Forelimb muscle (tissue), 1 donor: ENCODE data around the gene KIF1C. TPM values are rescaled to one million over a fixed set of nuclear protein-coding genes. Genes with fewer than 3 reads are reported as not detected.

Source experiments
- DNase-seq: peaks from one replicate; pipeline ENCODE4 v3.0.0-alpha.2; 2013; ENCODE audit warnings: low read depth
- polyA plus RNA-seq: library from polyadenylated mRNA; unstranded; fragments of 120-200 nt; gene quantifications from one replicate; pipeline ENCODE4 v1.2.1, GENCODE V29; 2013; ENCODE audit not compliant: insufficient read length

KIF1C gene
- polyA plus RNA-seq, 1 donor = 120 TPM

- DNase-seq = no peak
Observed at GRCh38 chr17:4969047-4969550, 28.7 kb upstream of the KIF1C start.

DNA sequence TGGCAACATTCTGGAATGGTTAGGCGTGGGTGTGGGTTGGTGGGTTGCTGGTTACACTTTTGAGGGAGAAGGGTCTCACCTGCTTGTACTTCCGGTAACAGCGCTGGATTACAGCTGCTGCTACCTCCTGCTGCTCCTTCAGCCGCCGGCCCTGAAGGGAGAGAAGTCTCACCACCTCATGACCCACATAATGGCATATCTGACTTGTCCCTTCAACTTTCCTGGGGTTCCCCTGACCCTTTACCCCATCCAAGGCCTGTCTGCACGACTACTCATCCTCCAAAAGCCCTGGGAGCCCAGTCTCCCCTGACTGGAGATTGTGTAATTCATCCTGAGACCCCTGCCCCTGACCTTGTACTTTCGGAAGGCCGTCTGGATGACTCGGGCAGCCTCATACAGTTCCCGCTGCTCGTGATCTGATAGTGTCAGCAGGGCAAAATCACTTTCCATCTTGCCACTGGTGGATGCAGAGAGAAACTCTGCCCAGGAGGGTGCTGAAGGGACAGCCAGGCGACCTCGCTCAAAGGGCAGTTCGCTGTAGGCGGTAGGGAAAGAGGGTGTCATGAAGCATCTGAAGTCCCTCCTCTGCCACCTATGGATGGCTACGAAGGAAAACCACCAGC is 28.1 kb upstream of the KIF1C start:
- no peak for DNase-seq

DNA sequence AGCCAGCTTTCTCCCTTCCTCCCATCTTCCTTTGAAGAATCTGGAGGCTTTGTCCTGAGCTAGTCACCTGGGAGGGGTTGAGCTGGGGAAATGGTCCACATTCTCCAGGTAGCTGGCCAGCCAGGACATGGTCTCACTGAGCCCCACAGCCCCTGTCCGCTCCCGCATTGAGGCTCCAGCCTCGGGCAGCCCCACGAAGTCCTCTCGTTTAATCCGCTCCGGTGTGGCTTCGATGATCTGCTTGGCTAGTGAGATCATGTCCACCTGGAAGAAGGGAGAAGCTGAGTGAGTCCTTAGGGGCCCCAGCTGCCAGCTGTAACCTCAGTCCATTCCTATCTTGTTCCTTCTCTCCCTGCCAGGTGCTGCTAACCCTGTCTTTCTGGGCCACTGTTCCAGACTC is 27.5 kb upstream of the KIF1C start:
- DNase-seq = no peak

DNA sequence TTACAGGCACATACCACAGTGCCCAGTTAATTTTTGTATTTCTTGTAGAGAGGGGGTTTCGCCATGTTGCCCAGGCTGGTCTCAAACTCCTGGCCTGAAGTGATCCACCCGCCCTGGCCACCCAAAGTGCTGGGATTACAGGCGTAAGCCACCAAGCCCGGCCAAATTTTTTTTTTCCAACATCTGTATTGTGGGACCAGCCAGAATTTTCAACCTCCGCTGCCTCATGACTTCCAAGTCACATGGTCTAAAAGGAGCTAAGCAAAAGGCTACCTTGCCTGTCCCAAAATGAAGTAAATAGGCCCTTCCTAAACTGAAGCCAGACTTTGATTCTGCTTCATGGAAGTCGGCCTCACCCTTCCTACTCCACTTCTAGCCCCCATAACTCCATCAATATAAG is 25.9 kb upstream of the KIF1C start:
- DNase-seq = no peak

GRCh38 chr17:4972322-4972721 is 25.4 kb upstream of the KIF1C start:
- DNase-seq = no peak

- no peak for DNase-seq
Observed at GRCh38 chr17:4972752-4973151, 25.0 kb upstream of the KIF1C start.

- DNase-seq = no peak
Observed at GRCh38 chr17:4973256-4974114, 24.3 kb upstream of the KIF1C start.

- no peak for DNase-seq
Observed at GRCh38 chr17:4974115-4974670, 23.6 kb upstream of the KIF1C start.

DNA sequence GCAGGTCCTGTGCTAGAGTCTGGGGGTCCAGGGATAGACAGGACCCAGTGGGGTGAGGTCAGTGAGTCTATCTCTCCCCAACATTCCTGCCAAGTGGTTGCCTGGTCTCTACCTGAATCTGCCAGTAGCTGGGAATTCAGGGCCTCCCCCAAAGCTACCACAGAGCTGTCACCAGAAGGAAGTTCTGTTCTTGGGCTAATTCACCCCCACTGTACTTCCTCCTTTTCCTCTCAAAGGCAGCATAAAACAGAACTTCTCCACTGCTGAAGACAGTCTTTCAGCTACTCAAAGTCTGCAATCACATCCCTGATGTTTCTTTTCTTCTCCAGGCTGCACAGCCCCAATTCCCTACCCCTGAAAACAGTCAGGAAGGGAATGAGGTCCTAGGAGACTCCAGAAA is 19.0 kb upstream of the KIF1C start:
- no peak for DNase-seq

DNA sequence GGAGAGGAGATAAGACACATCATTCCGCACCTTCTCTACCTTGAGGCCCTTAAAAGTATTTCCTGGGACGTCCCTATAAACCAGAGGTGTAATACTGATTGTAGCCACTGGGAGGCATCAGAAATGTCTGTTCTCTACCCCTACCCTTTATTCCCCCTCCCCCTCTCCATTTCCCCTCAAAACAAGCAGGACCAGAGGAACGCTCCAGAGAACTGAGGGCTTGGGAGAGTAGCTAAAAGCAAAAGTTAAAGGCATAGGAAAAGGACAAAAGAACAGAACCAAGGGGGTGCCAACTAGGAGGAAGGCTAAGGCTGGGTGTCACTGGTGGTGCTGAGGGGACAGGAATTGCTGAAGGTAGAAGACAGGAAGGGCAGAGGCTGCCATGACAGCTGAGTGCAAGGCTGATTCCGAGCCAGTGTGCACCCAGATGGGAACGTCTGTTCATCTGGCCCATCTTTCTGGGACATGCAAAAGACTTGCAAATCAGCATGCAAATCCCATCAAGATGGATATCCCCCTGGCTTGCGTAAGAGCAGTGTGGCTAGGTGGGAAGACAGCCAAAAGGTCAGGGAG is 17.0 kb upstream of the KIF1C start:
- DNase-seq = no peak

DNA sequence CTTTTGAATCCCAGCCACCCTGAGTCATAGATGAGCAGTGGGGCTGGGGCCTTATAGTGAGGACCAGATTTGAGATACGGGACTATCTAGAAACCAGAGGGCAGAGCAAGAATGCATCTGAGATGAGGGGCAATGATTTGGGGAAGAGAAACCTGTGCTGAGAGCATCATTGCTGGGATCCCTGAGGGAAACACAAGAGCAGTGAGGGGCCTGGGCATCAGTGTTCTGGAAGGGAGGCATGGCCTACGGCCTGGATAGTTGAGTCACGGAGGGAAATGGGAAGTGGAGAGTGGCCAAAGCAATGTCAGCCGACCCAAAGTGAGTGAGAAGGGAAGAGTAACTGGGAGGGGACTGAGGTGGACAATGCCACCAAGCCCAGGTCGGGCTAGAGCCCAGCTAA is 15.4 kb upstream of the KIF1C start:
- no peak for DNase-seq

- no peak for DNase-seq
Observed at GRCh38 chr17:4986403-4986802, 11.3 kb upstream of the KIF1C start.

- no peak for DNase-seq
Observed at GRCh38 chr17:4986951-4987766, 10.6 kb upstream of the KIF1C start, which contains the start of gene CAMTA2. Gene CAMTA2 (minus strand): TSS chr17:4987675. CDS start chr17:4986222, 1,453 bp downstream.

- DNase-seq = no peak
Observed at GRCh38 chr17:4987767-4988567, 9.8 kb upstream of the KIF1C start.

- DNase-seq = no peak
Observed at GRCh38 chr17:4994081-4994595, 3.6 kb upstream of the KIF1C start.

DNA sequence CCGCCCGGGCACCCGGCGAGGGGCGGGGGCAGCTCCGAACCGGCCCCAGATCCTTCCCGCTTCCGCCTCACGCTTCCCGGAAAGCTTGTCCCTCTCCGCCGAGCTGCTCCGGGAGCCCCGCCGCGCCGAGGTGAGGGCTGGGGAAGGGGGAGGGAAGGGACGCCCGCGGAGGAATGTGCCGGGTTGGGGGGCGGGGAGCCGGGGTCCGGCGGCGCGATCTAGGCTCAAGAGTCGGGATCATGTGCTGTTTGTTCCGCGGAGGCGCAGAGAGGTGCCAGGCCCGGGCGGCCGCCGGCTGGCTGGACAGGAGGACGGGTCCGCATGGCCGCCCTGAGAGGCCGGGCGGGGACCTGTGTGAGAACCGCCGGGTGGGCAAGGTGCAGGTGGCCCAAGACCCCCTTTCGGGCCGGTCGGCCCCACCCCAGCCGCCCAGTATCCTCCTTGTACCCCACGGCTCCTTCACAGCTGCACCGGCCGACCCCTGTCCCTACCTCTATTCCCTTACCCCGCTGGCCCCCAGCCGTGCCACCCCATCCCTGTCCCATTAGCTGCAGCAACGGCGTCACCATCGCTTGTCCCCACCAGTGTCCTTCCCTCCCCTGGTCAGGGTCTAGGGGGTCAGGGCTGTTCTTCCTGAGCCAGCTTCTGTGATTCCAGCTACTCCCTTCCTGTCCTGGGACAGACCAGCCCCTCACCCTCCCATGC is 429 bp downstream of the KIF1C start:
- DNase-seq = no peak

- no peak for DNase-seq
Observed at GRCh38 chr17:4998732-4999429, 1.1 kb downstream of the KIF1C start.

DNA sequence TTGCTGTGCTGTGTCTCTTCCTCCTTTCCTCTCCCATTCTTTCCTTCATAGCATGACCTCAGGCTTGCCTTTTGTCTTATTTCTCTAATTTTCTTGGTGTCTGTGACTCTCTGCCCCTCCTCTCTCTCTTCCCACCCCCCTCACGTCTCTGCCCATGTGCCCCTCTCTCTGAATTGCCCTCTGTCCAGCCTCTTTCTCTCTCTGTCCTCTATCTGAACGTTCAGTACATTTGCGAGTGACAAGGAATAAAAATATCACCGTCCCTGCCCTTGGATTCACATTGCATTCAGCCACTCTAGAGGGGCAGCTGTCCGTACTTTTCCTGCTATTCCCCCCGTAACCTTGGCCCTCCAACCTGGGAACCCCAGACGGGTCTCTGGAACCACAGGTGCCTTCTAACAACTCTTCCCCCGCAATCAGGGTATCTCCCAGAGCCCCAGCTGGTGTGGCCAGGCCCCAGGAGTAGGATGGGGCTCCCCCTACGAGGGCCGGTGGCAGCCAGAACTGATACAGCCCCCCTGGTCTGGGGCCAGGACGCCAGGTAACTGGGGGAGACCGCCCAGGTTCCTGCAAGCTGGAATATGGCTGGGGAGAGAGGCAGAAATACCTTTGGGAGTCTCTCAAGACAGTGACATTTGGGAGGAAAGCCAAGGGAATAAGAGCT is 1.8 kb downstream of the KIF1C start:
- DNase-seq = no peak

DNA sequence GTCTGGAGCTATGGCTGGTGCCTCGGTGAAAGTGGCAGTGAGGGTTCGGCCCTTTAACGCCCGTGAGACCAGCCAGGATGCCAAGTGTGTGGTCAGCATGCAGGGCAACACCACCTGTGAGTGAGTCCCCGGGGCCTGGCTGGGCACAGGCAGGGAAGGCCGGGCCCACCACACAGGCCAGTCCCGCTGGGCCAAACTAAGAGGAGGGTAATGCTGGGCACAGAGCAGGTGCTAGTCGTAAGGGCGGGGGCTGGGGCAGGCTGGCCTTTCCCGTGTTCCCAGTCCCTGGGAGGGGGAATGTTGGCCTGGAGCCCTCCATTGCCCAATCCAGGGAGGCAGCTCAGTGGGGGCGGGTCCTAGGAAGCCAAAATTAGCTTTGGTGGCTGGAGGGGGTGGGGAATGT is 2.5 kb downstream of the KIF1C start:
- no peak for DNase-seq
